Renal pelvis (tissue), 4 donors: Measurements from ENCODE around the gene GNAI2. TPM values are rescaled to one million over a fixed set of nuclear protein-coding genes. Genes with fewer than 3 reads are reported as not detected.
A peak's percentile ranks its signal among the peaks of the same experiment; 100 is the strongest.
"Not testable (repeated sequence)": the region's sequence is repeated elsewhere in the genome, so short reads cannot be mapped to it uniquely, and the experiment has no call there.

Experiments used
- DNase-seq: peaks from one replicate; pipeline ENCODE4 v3.0.0-alpha.2; 2013
- polyA plus RNA-seq, 3 donors: library from polyadenylated mRNA; unstranded; fragments of 120-200 nt; gene quantifications; one replicate each; pipeline ENCODE4 v1.2.1, GENCODE V29; 2013; ENCODE audit not compliant: insufficient read length in 3 of 3

Gene GNAI2
- polyA plus RNA-seq, 3 donors, result 191 to 239 (median 193) TPM

- DNase-seq, result no peak
Measured at GRCh38 chr3:50202353-50203112, 33.5 kb upstream of the GNAI2 start.

GRCh38 chr3:50203113-50203808 is 32.7 kb upstream of the GNAI2 start:
- DNase-seq, result no peak

- no peak for DNase-seq
Measured at GRCh38 chr3:50203809-50204803, 31.9 kb upstream of the GNAI2 start.

DNA sequence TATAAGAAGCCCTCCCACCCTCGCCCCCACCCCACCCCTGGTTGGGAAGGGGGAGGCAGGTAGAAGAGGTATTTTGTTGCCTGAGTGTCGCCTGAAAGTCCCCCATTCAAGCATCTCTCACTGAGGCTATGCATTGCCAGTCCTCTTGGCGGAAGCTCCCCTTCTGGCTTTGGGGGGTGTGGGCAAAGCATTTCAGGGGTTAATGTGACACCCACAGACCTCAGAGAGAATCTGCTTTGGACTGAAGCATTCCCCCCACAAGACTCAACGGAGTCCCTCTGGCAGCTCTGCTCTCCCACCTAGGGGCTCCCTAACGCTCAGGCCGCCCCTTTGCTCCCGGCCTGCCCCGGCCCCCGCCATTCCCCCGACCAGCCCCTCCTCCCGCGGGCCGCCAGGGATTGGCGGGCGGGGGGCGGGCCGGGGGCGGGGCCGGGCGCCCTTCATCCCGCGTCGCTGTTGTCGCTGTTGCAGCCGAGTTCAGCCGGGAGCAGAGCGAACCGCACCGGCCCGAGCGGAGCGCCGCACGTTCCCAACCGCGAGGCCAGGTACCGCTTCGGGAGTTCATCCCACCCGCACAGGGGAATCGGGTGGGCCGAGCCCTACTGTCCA is 31.1 kb upstream of the GNAI2 start, which contains the start of gene SLC38A3:
SLC38A3 (plus strand) TSS at position 468 of the 609 bp plus-strand sequence. CDS start 8,929 bp downstream, outside the sequence.
- peak; percentile 48 for DNase-seq

GRCh38 chr3:50205413-50206276 is 30.4 kb upstream of the GNAI2 start:
- DNase-seq, result no peak

DNA sequence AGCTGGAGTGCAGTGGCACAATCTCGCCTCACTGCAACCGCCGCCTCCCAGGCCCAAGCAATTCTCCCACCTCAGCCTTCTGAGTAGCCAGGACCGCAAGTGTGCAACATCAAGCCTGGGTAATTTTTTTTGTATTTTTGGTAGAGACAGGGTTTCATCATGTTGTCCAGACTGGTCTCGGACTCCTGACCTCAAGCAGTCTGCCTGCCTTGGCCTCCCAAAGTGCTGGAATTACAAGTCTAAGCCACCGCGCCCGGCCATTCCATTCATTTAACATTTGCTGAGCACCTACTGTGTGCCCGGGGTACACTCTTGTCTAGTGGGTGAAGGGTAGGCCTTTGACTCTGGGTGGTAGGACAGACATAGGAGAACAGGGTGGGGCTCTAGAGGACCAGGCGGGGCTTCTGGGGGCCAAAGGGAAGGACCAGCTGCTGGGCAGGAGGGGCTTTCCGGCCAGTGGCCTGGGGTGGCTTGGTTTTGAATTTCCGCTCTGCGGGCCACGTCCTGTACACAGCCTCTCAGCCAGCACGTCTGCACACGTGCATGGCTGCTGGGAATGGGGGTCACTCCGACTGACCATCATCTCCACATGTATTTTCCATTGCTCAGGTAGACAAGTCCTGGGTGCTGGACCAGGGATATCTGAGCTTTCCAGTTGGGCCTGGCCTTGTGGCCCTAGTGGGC is 28.5 kb upstream of the GNAI2 start:
- DNase-seq, result no peak

- DNase-seq, result no peak
Measured at GRCh38 chr3:50208677-50209344, 27.2 kb upstream of the GNAI2 start.

- no peak for DNase-seq
Measured at GRCh38 chr3:50210176-50210509, 25.9 kb upstream of the GNAI2 start.

DNA sequence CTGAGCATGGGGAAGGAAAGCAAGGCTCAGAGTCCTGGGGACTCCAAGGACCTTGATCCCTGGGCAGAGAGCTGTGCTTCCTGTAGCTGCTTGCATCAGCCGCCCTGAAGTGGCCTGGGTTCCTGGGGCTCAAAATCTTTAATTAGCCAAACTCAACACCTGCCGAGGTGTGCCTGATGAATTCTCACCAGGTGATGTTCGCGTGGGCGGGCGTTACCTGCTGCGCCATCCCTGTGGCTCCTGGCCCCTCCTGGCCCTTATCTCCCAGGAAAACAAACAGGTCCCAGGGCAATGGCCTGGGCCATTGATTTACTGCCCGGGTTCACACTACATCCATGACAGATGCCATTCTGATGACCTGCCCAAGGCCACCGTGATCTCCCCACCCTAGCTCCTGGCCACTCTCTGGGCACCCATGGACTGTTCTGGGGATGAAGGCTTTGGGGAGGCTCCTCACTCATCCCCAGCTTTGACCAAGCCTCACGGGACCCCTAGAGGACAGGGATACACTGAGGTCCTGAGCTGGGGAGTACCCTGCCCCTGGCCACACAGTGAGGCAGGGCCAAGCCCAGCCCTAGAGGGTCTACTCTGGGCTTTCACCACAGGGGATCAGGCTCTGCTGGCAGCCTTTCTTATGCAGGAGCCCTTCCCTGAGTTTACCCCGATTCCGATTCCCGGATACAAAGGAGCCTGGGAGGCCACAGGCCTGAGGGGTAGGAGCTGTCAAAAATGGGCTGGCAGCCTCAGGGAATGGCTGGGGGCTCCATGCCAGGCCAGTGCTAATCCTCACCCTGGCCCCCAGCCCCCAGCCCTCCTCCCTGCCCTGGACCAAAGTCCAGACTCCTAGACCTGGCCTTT is 25.3 kb upstream of the GNAI2 start:
- no peak for DNase-seq

GRCh38 chr3:50211368-50211717 is 24.7 kb upstream of the GNAI2 start:
- not testable (repeated sequence) for DNase-seq

GRCh38 chr3:50211930-50212329 is 24.1 kb upstream of the GNAI2 start:
- DNase-seq, result no peak

GRCh38 chr3:50212502-50212901 is 23.5 kb upstream of the GNAI2 start:
- DNase-seq, result no peak

- DNase-seq, result no peak
Measured at GRCh38 chr3:50212971-50213370, 23.0 kb upstream of the GNAI2 start.

DNA sequence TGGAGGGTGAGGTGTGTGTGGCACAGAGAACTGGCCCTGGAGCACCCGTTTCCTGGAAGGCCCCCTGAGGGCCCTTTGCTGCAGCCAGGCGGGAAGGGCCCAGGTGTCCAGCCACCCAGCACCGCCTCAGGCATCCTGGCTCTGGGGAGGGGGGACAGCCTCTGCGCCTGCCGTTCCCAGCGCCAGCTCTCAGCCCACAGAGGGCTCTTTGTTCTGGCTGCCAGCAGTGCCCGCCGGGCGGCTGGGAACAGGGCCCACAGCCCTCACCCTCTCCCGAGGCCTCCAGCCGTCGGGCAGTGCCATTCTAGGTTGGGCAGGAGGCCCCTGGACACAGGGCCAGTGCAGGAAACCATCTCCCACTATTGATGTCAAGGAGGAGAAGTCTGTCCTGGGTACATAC is 22.6 kb upstream of the GNAI2 start:
- no peak for DNase-seq

DNA sequence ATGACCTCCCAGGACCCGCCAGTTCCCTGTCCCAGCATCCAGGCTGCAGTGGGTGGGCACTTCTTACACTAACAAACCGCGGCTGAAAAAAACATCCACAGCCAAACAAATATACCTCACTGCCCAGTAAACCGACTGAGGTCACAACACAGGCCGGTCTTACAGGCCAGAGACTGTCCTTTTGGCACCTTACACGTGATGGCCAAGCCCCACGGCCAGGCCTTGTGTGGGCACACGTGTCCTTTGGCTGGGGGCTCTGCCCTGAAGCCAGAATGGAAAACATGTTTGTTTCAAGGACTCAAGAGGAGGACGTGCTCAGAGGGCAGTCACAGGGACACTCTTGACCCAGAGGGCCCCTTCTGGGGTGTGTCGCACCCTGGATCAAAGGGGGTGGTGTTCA is 21.2 kb upstream of the GNAI2 start:
- no peak for DNase-seq

DNA sequence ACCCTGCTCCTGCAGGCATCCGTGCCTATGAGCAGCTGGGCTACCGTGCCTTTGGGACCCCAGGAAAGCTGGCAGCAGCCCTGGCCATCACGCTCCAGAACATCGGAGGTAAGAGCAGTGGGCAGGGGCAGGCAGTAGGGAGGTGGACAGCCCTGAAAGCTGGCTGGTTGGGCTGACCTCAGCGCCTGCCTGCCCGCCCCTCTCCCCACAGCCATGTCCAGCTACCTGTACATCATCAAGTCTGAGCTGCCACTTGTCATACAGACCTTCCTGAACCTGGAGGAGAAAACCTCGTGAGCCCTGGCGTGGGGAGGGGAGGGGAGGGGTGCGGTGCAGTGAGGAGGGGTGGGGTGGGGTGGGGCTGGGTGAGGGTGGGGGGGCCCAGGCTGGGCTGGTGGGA is 20.5 kb upstream of the GNAI2 start:
- no peak for DNase-seq

GRCh38 chr3:50217681-50218080 is 18.3 kb upstream of the GNAI2 start:
- no peak for DNase-seq

- no peak for DNase-seq
Measured at GRCh38 chr3:50218448-50218847, 17.6 kb upstream of the GNAI2 start.

- DNase-seq, result no peak
Measured at GRCh38 chr3:50219285-50219684, 16.7 kb upstream of the GNAI2 start.
